H1 (cell line): Measurements from ENCODE around the gene HADHA. TPM values are rescaled to one million over a fixed set of nuclear protein-coding genes. Genes with fewer than 3 reads are reported as not detected.

Experiments
- ATF2 ChIP-seq: IDR thresholded peaks from 2 replicates; pipeline ENCODE4 v1.6.1; 2012; ENCODE audit warnings: low read length, inconsistent platforms
- CHD2 ChIP-seq: IDR thresholded peaks from 2 replicates; pipeline ENCODE4 v1.6.1; 2012; ENCODE audit warnings: low read length, improper control_type of control experiment
- RAD21 ChIP-seq, 2 experiments: IDR thresholded peaks in 1 of 2; conservative IDR thresholded peaks in 1 of 2; 2 replicates each; pipeline ENCODE4 v1.6.1; 2011; ENCODE audit warnings: low read depth in 2 of 2, low read length in 2 of 2, improper control_type of control experiment in 1 of 2, inconsistent platforms in 1 of 2, mild to moderate bottlenecking in 1 of 2, moderate library complexity in 1 of 2
- SIN3A ChIP-seq, 2 experiments: IDR thresholded peaks in 1 of 2; conservative IDR thresholded peaks in 1 of 2; 2 replicates each; pipeline ENCODE4 v1.6.1; 2011 to 2012; ENCODE audit warnings: low read length in 2 of 2, improper control_type of control experiment in 1 of 2, low read depth in 1 of 2, mild to moderate bottlenecking in 1 of 2
- SIX5 ChIP-seq: IDR thresholded peaks from 2 replicates; pipeline ENCODE4 v1.6.1; 2011; ENCODE audit warnings: mild to moderate bottlenecking, low read depth, low read length
- SRF ChIP-seq: IDR thresholded peaks from 2 replicates; pipeline ENCODE4 v1.6.1; 2011; ENCODE audit warnings: mild to moderate bottlenecking, low read depth, low read length, moderate library complexity
- TBP ChIP-seq: IDR thresholded peaks from 2 replicates; pipeline ENCODE4 v1.6.1; 2011; ENCODE audit warnings: low read depth, low read length, improper control_type of control experiment
- polyA plus RNA-seq, 7 experiments: library from polyadenylated mRNA; depleted of rRNA in 3 of 7; stranded (reverse) in 5 of 7; unstranded in 2 of 7; fragments of >200 nt in 5 of 7; fragments of 200-250 nt in 2 of 7; gene quantifications; 1 replicate in 5 of 7; 2 replicates in 1 of 7; 4 replicates in 1 of 7; pipeline versions ENCODE4 v1.2.1 to v1.2.3, GENCODE V29; 2011 to 2013; ENCODE audit warnings: missing spikeins in 2 of 7, mixed read lengths in 2 of 7
- total RNA-seq: library from RNA; stranded (reverse); fragmentation: NEBNext Ultra II Directional; extraction: Animal tissue kit (Norgen Biotek cat#: 25700); gene quantifications from 2 replicates; pipeline ENCODE4 v1.2.1, GENCODE V29; 2021

HADHA gene
- total and polyA plus RNA-seq, 2 of the 8 experiments (the other 6 are each of a cell fraction or from before 2014, with no cell fraction given) = 64.6 to 131 TPM

- TF ChIP-seq SIN3A (conservative IDR thresholded peaks at IDR 0.05 in 1 of 2, IDR thresholded peaks at IDR 0.05 in 1 of 2; ENCODE audit: low read depth in 1 of 2, low read length in 2 of 2) (no peak), CHD2 (no peak), RAD21 (IDR thresholded peaks at IDR 0.05 in 1 of 2, conservative IDR thresholded peaks at IDR 0.05 in 1 of 2; ENCODE audit: low read depth in 2 of 2, low read length in 2 of 2) (no peak), ATF2 (no peak), TBP (no peak), SRF (no peak), SIX5 (no peak)
These were observed 47.6 kb downstream of the HADHA start (continued) for GRCh38 chr2:26196683-26197418.
